OCI-LY7 (cell line): ENCODE measurements around the gene PGC. TPM values are rescaled to one million over a fixed set of nuclear protein-coding genes. Genes with fewer than 3 reads are reported as not detected.

ENCODE experiments used
- BruUV-seq: library from RNA; stranded (reverse); fragments of 400-500 nt; replicated peaks from 2 replicates; lab custom pipeline; 2021; lab: Mats Ljungman, UMichigan
- CTCF ChIA-PET: fragments of 300-600 bp; sonication (Branson Sonifier 250); formaldehyde crosslinking; loops from one replicate; lab custom pipeline; 2022; ENCODE audit warnings: antibody characterized with exemption; ENCODE audit not compliant: unreplicated experiment; lab: Charles Lee
- POLR2A ChIA-PET: fragments of 300-600 bp; sonication (Branson Sonifier 250); formaldehyde crosslinking; loops from one replicate; lab custom pipeline; 2022; ENCODE audit warnings: antibody characterized with exemption; lab: Charles Lee
- DNase-seq: peaks from one replicate; pipeline ENCODE4 v3.0.0-alpha.2; 2015; ENCODE audit warnings: low spot score
- H2AFZ ChIP-seq: fragments of 200-600 bp; sonication (generic), shearing (Covaris generic); 2 replicates; pipeline ENCODE4 v1.6.1; 2014; ENCODE audit warnings: mild to moderate bottlenecking, antibody characterized with exemption, low read length, moderate library complexity
- H3K27ac ChIP-seq: fragments of 200-600 bp; sonication (generic); 2 replicates; pipeline ENCODE4 v1.5.1; 2014; ENCODE audit warnings: mixed run types, low read depth, mild to moderate bottlenecking, moderate library complexity, low read length, inconsistent platforms; ENCODE audit not compliant: poor library complexity, severe bottlenecking
- H3K36me3 ChIP-seq: fragments of 200-600 bp; sonication (generic); 2 replicates; pipeline ENCODE4 v1.6.1; 2014; ENCODE audit warnings: mild to moderate bottlenecking, antibody characterized with exemption, low read length, moderate library complexity, mixed read lengths; ENCODE audit not compliant: insufficient read depth
- H3K4me1 ChIP-seq: fragments of 200-600 bp; sonication (generic); 2 replicates; pipeline ENCODE4 v1.5.1; 2014; ENCODE audit warnings: mild to moderate bottlenecking, low read length; ENCODE audit not compliant: insufficient read depth, poor library complexity, severe bottlenecking
- H3K4me2 ChIP-seq: fragments of 200-600 bp; sonication (generic); 2 replicates; pipeline ENCODE4 v1.6.1; 2014; ENCODE audit warnings: mild to moderate bottlenecking, low read length
- H3K4me3 ChIP-seq: fragments of 200-600 bp; sonication (generic); 2 replicates; pipeline ENCODE4 v1.5.1; 2014; ENCODE audit warnings: mild to moderate bottlenecking, low read depth, low read length; ENCODE audit not compliant: poor library complexity, severe bottlenecking
- H3K79me2 ChIP-seq: fragments of 200-600 bp; sonication (generic); 2 replicates; pipeline ENCODE4 v1.6.1; 2016; ENCODE audit warnings: low read depth, mild to moderate bottlenecking, low read length, moderate library complexity, mixed read lengths; ENCODE audit not compliant: insufficient read depth
- H3K9me2 ChIP-seq: fragments of 200-600 bp; sonication (generic); 2 replicates; pipeline ENCODE4 v1.6.1; 2016; ENCODE audit warnings: mild to moderate bottlenecking, low read length, mixed read lengths; ENCODE audit not compliant: insufficient read depth
- H3K9me3 ChIP-seq: fragments of 200-600 bp; sonication (generic); 2 replicates; pipeline ENCODE4 v1.6.1; 2014; ENCODE audit warnings: mild to moderate bottlenecking, mixed run types, low read length, mixed read lengths
- H4K20me1 ChIP-seq: fragments of 200-600 bp; sonication (generic); 2 replicates; pipeline ENCODE4 v1.6.1; 2014; ENCODE audit warnings: mild to moderate bottlenecking, antibody characterized with exemption, low read length, moderate library complexity, mixed read lengths; ENCODE audit not compliant: insufficient read depth
- CTCF ChIP-seq: fragments of 200-600 bp; sonication (generic); conservative IDR thresholded peaks from 2 replicates; pipeline ENCODE4 v1.5.1; 2014; ENCODE audit warnings: mild to moderate bottlenecking, antibody characterized with exemption, low read length, moderate library complexity, mixed read lengths
- EZH2phosphoT487 ChIP-seq: fragments of 200-600 bp; sonication (generic); IDR thresholded peaks from 2 replicates; pipeline ENCODE4 v1.6.1; 2018; ENCODE audit warnings: low read depth, borderline replicate concordance, mild to moderate bottlenecking, mixed run types, antibody characterized with exemption, low read length, moderate library complexity, mixed read lengths
- intact Hi-C: fragments of 100-400 bp; cut with micrococcal nuclease; formaldehyde crosslinking; loops from one replicate; pipeline ENCODE4 v1.10.0; 2022; ENCODE audit not compliant: unreplicated experiment
- total RNA-seq, 2 experiments: library from RNA; depleted of rRNA in 1 of 2; stranded (reverse); fragments of >200 nt in 1 of 2; shearing (Covaris generic) in 1 of 2; gene quantifications; 2 replicates each; pipeline ENCODE4 v1.2.3, GENCODE V29; 2014 to 2022

PGC gene
- total RNA-seq, 2 experiments from 2014 or later, result not detected

GRCh38 chr6:41748102-41748477 lies 893 bp upstream of the PGC start:
- Histone ChIP-seq H3K4me1 (no peaks in the 10 kb centered on the region), H2AFZ (no peak overlapping the region), H3K27ac (no peak overlapping the region), H3K4me3 (no peak overlapping the region), H3K79me2 (no peaks in the 10 kb centered on the region), H3K36me3 (no peaks in the 10 kb centered on the region), H3K9me2 (no peaks in the 10 kb centered on the region), H3K9me3 (no peaks in the 10 kb centered on the region), H4K20me1 (no peaks in the 10 kb centered on the region), H3K4me2 (no peak overlapping the region)
- intact Hi-C loops, result no loop called here
- CTCF ChIA-PET, result no interaction called here
- DNase-seq, result no peak
- no peak for TF ChIP-seq CTCF
- TF ChIP-seq EZH2phosphoT487, result no peak
- no TSS peak for BruUV-seq
- POLR2A ChIA-PET, result interaction anchor here (1.2 kb wide), 1 partner anchor 21 kb away, joined by 3 read pairs; no protein-coding TSS in a partner anchor

GRCh38 chr6:41746107-41746506 lies 1.1 kb downstream of the PGC start:
- no peaks in the 10 kb centered on the region for H3K9me3 ChIP-seq
- H3K9me2 ChIP-seq, result no peaks in the 10 kb centered on the region
- no peak overlapping the region for H3K4me2 ChIP-seq
- TF ChIP-seq CTCF (no peak), EZH2phosphoT487 (no peak)
- no peak for DNase-seq
- no peaks in the 10 kb centered on the region for H3K79me2 ChIP-seq
- no peak overlapping the region for H2AFZ ChIP-seq
- H4K20me1 ChIP-seq, result no peaks in the 10 kb centered on the region
- H3K27ac ChIP-seq, result no peak overlapping the region
- no peak overlapping the region for H3K4me3 ChIP-seq
- CTCF ChIA-PET, result no interaction called here
- POLR2A ChIA-PET, result interaction anchor here (0.5 to 1.0 kb wide), 3 partner anchors 12 to 1205 kb away, joined by 3 to 5 read pairs (median 4); no protein-coding TSS in a partner anchor
- H3K36me3 ChIP-seq, result no peaks in the 10 kb centered on the region
- no peaks in the 10 kb centered on the region for H3K4me1 ChIP-seq
- BruUV-seq, result no TSS peak
- intact Hi-C loops, result no loop called here

GRCh38 chr6:41744236-41744787 lies 2.9 kb downstream of the PGC start:
- no peak for DNase-seq
- Histone ChIP-seq H3K27ac (no peak overlapping the region), H3K9me3 (no peaks in the 10 kb centered on the region), H3K9me2 (no peaks in the 10 kb centered on the region), H3K79me2 (no peaks in the 10 kb centered on the region), H2AFZ (no peak overlapping the region), H3K4me1 (no peaks in the 10 kb centered on the region), H3K36me3 (no peaks in the 10 kb centered on the region), H4K20me1 (no peaks in the 10 kb centered on the region), H3K4me3 (no peak overlapping the region), H3K4me2 (no peak overlapping the region)
- intact Hi-C loops, result no loop called here
- BruUV-seq, result no TSS peak
- CTCF ChIA-PET, result no interaction called here
- TF ChIP-seq CTCF, result no peak
- no peak for TF ChIP-seq EZH2phosphoT487
- POLR2A ChIA-PET, result no interaction called here
